Fibroblast of skin of right quadriceps (primary cell): Measurements from ENCODE around the gene ZNF35.

Experiments used
- DNase-seq: peaks from one replicate; pipeline ENCODE4 v3.0.0-alpha.2; 2013

The ZNF35 gene

GRCh38 chr3:44685128-44685800, 36.7 kb downstream of the ZNF35 start:
- DNase-seq, result peak; percentile 82

GRCh38 chr3:44687898-44688297, 39.4 kb downstream of the ZNF35 start:
- no peak for DNase-seq
